Neural crest cell (in vitro differentiated cells): ENCODE measurements around the gene NDUFB3. TPM values are rescaled to one million over a fixed set of nuclear protein-coding genes. Genes with fewer than 3 reads are reported as not detected.
A peak's percentile ranks its signal among the peaks of the same experiment; 100 is the strongest.

ENCODE experiments used
- DNase-seq: peaks from one replicate; pipeline ENCODE4 v3.0.0; 2021; ENCODE audit warnings: low read depth, mixed read lengths, low spot score
- H3K27ac Mint-ChIP-seq: one replicate; pipeline ENCODE4 v1.8.0; 2021; ENCODE audit warnings: mild to moderate bottlenecking, mixed read lengths; ENCODE audit not compliant: unreplicated experiment
- H3K27me3 Mint-ChIP-seq: 2 replicates; pipeline ENCODE4 v1.8.0; 2021; ENCODE audit warnings: low read depth, mild to moderate bottlenecking, mixed read lengths
- H3K36me3 Mint-ChIP-seq: 2 replicates; pipeline ENCODE4 v1.8.0; 2021; ENCODE audit warnings: low read depth, mild to moderate bottlenecking, mixed read lengths
- H3K4me1 Mint-ChIP-seq: 2 replicates; pipeline ENCODE4 v1.8.0; 2021; ENCODE audit warnings: mixed read lengths
- H3K4me3 Mint-ChIP-seq: one replicate; pipeline ENCODE4 v1.8.0; 2021; ENCODE audit warnings: mild to moderate bottlenecking, mixed read lengths
- H3K9me3 Mint-ChIP-seq: 2 replicates; pipeline ENCODE4 v1.8.0; 2021; ENCODE audit warnings: mixed read lengths
- total RNA-seq: library from RNA; stranded (reverse); gene quantifications from 2 replicates; pipeline ENCODE4 v1.2.1, GENCODE V29; 2021
- TF ChIP-seq, protein P1 (sequence below): fragments of 200-600 bp; sonication (generic); conservative IDR thresholded peaks from 2 replicates; pipeline ENCODE4 v1.5.0; 2021; ENCODE audit warnings: antibody characterized with exemption, mild to moderate bottlenecking

Gene NDUFB3
- total RNA-seq, 1 donor from 2014 or later = 87.1 TPM

DNA sequence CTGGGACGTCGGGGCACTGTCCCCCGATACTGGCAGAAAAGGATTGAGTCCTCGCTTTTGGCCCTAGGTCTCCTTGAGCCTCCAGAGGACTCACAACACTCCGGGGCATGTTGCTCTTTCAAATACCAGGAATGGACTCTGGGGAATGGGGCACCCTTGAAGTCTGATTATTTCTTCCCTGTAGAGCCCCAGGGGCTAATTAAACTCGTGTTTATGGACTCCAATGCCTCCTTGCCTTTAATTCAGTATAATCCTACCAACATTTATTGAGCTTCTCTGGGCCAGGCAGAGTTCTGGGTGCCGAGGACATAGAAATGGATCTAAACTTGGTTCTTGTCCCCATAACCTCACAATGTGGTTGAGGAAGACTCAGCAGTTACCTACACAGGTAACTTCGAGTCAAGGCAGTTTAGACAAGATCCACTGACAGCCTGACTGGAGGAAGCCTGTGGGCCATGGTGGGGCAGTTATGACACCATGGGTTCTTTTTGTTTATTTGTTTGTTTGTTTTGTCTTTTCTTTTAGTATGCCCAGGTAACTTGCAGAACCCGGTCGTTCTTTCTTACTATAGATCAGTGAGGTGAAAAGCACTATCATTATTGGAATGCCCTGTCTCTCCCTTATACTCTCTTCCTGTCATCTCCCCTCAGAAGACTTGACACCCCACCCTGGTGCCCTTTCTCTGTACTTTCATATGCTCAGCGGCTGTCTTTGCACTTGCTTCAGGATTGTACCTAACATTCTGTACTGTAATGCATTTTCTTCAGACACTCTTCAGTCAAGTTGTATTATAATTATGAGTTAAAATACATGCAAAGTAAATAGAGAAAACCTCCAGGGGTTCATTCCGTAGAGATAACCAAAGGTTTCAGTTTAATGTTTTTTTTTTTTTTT lies 47.4 kb downstream of the NDUFB3 start:
- no peak for DNase-seq
- H3K4me1 Mint-ChIP-seq = peaks cover 20% of the 10 kb centered on the region
- TF ChIP-seq, protein P1, sequence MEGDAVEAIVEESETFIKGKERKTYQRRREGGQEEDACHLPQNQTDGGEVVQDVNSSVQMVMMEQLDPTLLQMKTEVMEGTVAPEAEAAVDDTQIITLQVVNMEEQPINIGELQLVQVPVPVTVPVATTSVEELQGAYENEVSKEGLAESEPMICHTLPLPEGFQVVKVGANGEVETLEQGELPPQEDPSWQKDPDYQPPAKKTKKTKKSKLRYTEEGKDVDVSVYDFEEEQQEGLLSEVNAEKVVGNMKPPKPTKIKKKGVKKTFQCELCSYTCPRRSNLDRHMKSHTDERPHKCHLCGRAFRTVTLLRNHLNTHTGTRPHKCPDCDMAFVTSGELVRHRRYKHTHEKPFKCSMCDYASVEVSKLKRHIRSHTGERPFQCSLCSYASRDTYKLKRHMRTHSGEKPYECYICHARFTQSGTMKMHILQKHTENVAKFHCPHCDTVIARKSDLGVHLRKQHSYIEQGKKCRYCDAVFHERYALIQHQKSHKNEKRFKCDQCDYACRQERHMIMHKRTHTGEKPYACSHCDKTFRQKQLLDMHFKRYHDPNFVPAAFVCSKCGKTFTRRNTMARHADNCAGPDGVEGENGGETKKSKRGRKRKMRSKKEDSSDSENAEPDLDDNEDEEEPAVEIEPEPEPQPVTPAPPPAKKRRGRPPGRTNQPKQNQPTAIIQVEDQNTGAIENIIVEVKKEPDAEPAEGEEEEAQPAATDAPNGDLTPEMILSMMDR = no peak
- no peaks in the 10 kb centered on the region for H3K36me3 Mint-ChIP-seq
- H3K27me3 Mint-ChIP-seq = peaks cover 3% of the 10 kb centered on the region
- H3K4me3 Mint-ChIP-seq = peak overlapping the region; percentile 83
- H3K27ac Mint-ChIP-seq = no peak overlapping the region
- no peaks in the 10 kb centered on the region for H3K9me3 Mint-ChIP-seq

DNA sequence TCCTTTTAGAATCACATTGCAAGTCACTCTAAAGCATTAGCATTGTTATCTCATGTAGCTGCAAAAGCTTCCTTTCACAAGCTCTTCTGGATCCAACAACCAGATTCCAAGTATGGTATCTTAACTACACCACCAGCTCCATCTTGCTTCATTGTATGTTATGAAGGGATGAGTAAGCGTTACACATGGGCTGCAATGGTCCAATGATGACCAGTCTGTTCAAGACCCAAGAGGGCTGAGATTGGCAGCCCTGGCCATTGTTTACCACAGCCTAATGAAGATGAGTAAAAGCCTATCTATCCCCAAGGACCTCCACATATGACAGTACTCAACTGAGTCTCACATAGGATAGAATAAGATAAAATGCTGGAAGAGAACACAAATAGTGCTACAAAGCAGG lies 50.5 kb downstream of the NDUFB3 start:
- Mint-ChIP-seq H3K27ac (no peak overlapping the region), H3K9me3 (no peaks in the 10 kb centered on the region), H3K4me1 (peaks cover 23% of the 10 kb centered on the region), H3K27me3 (peaks cover 7% of the 10 kb centered on the region), H3K36me3 (no peaks in the 10 kb centered on the region), H3K4me3 (no peak overlapping the region)
- TF ChIP-seq, protein P1 = no peak
- DNase-seq = no peak

DNA sequence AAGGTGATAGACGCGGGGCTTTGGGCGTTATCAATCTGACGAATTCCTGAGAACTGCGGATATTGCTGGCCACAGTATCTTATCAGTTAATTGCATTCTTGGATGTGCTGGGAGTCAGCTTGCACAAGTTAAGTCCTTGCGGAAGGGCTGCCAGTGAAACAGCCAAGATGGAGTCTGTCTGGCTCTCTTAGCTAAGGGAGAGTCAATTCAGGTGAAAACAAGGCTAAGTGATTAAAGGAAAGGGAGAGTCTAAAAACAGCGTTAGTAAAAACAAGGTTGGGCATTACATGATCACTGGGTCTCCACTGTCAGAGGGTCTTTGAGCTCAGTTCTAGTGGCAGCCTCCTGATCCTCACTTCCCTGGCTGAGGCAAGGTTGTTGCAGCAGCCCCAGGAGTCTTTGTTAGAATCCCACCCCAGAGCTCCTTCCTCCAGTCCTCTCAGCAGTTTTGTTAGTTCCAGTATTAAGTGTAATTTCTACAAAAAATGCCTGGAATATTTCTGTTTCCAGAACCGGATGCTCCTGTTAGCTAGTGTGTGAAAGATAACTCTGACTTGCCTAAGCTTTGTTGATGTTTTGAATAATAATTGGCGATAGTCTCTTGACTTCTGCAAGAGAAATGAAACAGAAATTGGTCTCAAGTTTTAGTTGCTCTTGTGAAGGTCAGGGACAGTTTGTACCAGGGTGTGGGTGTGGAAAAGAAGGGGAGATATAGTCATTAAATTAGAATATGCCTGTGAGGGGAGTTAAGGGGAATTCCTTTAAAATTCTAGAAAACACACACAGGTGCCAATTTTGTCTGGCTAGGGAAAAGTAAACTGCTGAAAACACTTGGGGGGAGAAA lies 54.7 kb downstream of the NDUFB3 start:
- peaks cover 10% of the 10 kb centered on the region for H3K27me3 Mint-ChIP-seq
- no peak for DNase-seq
- H3K36me3 Mint-ChIP-seq = no peaks in the 10 kb centered on the region
- no peak overlapping the region for H3K4me3 Mint-ChIP-seq
- no peaks in the 10 kb centered on the region for H3K9me3 Mint-ChIP-seq
- H3K27ac Mint-ChIP-seq = no peak overlapping the region
- TF ChIP-seq, protein P1 = no peak
- H3K4me1 Mint-ChIP-seq = peaks cover 17% of the 10 kb centered on the region

DNA sequence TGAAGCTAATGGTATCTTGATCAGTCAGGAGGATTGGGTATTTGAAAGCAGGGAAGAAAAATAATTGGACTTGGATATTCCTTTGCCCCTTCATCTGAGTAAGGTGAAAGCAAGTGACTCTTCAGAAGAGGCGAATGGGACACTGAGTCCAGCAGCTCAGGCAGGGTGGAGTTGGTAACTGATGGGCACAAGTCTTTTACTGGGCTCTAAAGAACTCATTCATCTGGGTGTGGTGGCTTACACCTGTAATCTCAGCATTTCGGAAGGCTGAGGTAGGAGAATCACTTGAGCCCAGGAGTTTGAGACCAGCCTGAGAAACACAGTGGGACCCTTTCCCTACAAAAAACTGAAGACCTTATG lies 55.3 kb downstream of the NDUFB3 start:
- TF ChIP-seq, protein P1 = no peak
- Mint-ChIP-seq H3K9me3 (no peaks in the 10 kb centered on the region), H3K4me3 (no peak overlapping the region), H3K4me1 (peaks cover 17% of the 10 kb centered on the region), H3K27ac (no peak overlapping the region), H3K36me3 (no peaks in the 10 kb centered on the region), H3K27me3 (peaks cover 10% of the 10 kb centered on the region)
- DNase-seq = no peak

DNA sequence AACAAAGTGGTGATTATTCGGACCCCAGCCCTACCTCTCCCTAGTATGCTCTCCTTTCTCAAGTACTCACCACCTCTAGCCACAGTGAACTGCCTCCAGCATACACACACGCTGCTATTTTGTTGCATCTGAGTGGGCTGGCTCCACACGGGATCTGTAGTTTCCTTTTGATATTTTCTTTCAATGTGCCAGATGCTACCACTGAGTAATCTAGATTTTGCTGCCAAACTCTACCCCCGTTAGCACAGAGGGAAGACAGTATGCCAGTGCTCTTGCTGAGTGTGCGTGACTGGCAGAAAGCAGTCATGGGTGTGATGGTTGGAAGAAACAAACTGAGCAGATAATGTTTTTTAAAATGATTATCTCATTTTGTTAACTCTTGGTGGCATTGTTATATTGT lies 55.8 kb downstream of the NDUFB3 start:
- H3K4me1 Mint-ChIP-seq = peaks cover 17% of the 10 kb centered on the region
- no peaks in the 10 kb centered on the region for H3K36me3 Mint-ChIP-seq
- H3K27ac Mint-ChIP-seq = no peak overlapping the region
- H3K9me3 Mint-ChIP-seq = no peaks in the 10 kb centered on the region
- no peak for DNase-seq
- peaks cover 10% of the 10 kb centered on the region for H3K27me3 Mint-ChIP-seq
- TF ChIP-seq, protein P1 = no peak
- H3K4me3 Mint-ChIP-seq = no peak overlapping the region
